SK-N-MC (cell line): ENCODE data around the gene CDCA4.

Source experiments
- EZH2 ChIP-seq: fragments of 200-600 bp; sonication (generic); IDR thresholded peaks from one replicate; pipeline ENCODE4 v1.6.1; 2017; ENCODE audit warnings: antibody characterized with exemption
- FOXP2 ChIP-seq: optimal IDR thresholded peaks from 2 replicates; pipeline ENCODE3; 2011; ENCODE audit warnings: mild to moderate bottlenecking, moderate library complexity; ENCODE audit not compliant: insufficient read depth; ENCODE audit errors: extremely low read length, control extremely low read depth
- POLR2AphosphoS5 ChIP-seq: IDR thresholded peaks from 2 replicates; pipeline ENCODE4 v1.6.1; 2012; ENCODE audit warnings: mild to moderate bottlenecking, low read depth, low read length, borderline replicate concordance

- no peak for TF ChIP-seq EZH2
- TF ChIP-seq POLR2AphosphoS5: no peak
- TF ChIP-seq FOXP2: no peak
These were observed 40.7 kb upstream of the CDCA4 start for GRCh38 chr14:105061428-105062047.
